HG03135 (cell line): Measurements from ENCODE around the gene ITPRIPL2.

ENCODE experiments used
- ATAC-seq: cut with Tn5 transposase; IDR thresholded peaks from one replicate; pipeline ENCODE4 v1.9.1; 2021; ENCODE audit warnings: mild to moderate bottlenecking, moderate library complexity; ENCODE audit not compliant: unreplicated experiment

Gene ITPRIPL2

GRCh38 chr16:19093631-19094541 is 19.9 kb upstream of the ITPRIPL2 start:
- no peak for ATAC-seq

GRCh38 chr16:19094542-19095365 is 19.0 kb upstream of the ITPRIPL2 start:
- no peak for ATAC-seq

GRCh38 chr16:19095654-19096053 is 18.1 kb upstream of the ITPRIPL2 start:
- ATAC-seq = no peak

GRCh38 chr16:19098173-19098572 is 15.6 kb upstream of the ITPRIPL2 start:
- no peak for ATAC-seq

GRCh38 chr16:19102187-19102872 is 11.4 kb upstream of the ITPRIPL2 start:
- ATAC-seq = no peak

- ATAC-seq = no peak
These were observed 9.2 kb upstream of the ITPRIPL2 start for GRCh38 chr16:19104607-19105006.

GRCh38 chr16:19105131-19105530 is 8.6 kb upstream of the ITPRIPL2 start:
- no peak for ATAC-seq

GRCh38 chr16:19105891-19106624 is 7.7 kb upstream of the ITPRIPL2 start:
- no peak for ATAC-seq

- no peak for ATAC-seq
These were observed 7.1 kb upstream of the ITPRIPL2 start for GRCh38 chr16:19106625-19107020.

GRCh38 chr16:19108409-19109287 is 5.1 kb upstream of the ITPRIPL2 start:
- ATAC-seq = no peak

GRCh38 chr16:19109288-19109664 is 4.5 kb upstream of the ITPRIPL2 start:
- no peak for ATAC-seq

- ATAC-seq = no peak
These were observed 3.0 kb upstream of the ITPRIPL2 start for GRCh38 chr16:19110537-19111360.

- ATAC-seq = no peak
These were observed 1.7 kb upstream of the ITPRIPL2 start for GRCh38 chr16:19112099-19112407.

- ATAC-seq = no peak
These were observed 789 bp downstream of the ITPRIPL2 start for GRCh38 chr16:19114359-19115147.

- no peak for ATAC-seq
These were observed 1.6 kb downstream of the ITPRIPL2 start for GRCh38 chr16:19115148-19116021.

GRCh38 chr16:19116711-19117449 is 3.1 kb downstream of the ITPRIPL2 start:
- no peak for ATAC-seq
